AG04450 (cell line): ENCODE results near the gene NEK8. TPM values are rescaled to one million over a fixed set of nuclear protein-coding genes. Genes with fewer than 3 reads are reported as not detected.

Source experiments
- CTCF ChIA-PET: fragments of 300-600, 350-600 bp; formaldehyde crosslinking; extraction: SDS; loops from one replicate; lab custom pipeline; 2022; ENCODE audit warnings: antibody characterized with exemption, inconsistent platforms; lab: Charles Lee
- POLR2A ChIA-PET: fragments of 350-600 bp; formaldehyde crosslinking; extraction: SDS; loops from one replicate; lab custom pipeline; 2021; ENCODE audit warnings: antibody characterized with exemption, inconsistent platforms; lab: Yijun Ruan, JAX
- DNase-seq: peaks from one replicate; pipeline ENCODE4 v3.0.0-alpha.2; 2011; ENCODE audit warnings: low read depth, low spot score
- H3K27ac ChIP-seq: one replicate; pipeline ENCODE4 v1.5.1; 2012; ENCODE audit warnings: low read depth, low read length, control low read depth
- H3K27me3 ChIP-seq: one replicate; pipeline ENCODE4 v1.6.0; 2012; ENCODE audit warnings: low read length; ENCODE audit not compliant: control insufficient read depth, insufficient read depth
- H3K4me3 ChIP-seq: 2 replicates; pipeline ENCODE4 v1.5.1; 2011; ENCODE audit warnings: mild to moderate bottlenecking, low read depth, low read length, control low read depth
- H3K9me3 ChIP-seq: 2 replicates; pipeline ENCODE4 v1.5.1; 2012; ENCODE audit warnings: low read length; ENCODE audit not compliant: control insufficient read depth, insufficient read depth
- CTCF ChIP-seq: IDR thresholded peaks from 2 replicates; pipeline ENCODE4 v1.5.1; 2011; ENCODE audit warnings: low read depth, low read length, control low read depth, inconsistent platforms
- polyA plus RNA-seq: library from polyadenylated mRNA; depleted of rRNA; stranded (reverse); fragments of >200 nt; gene quantifications from 2 replicates; pipeline ENCODE4 v1.2.3, GENCODE V29; 2011

The NEK8 gene
- polyA plus RNA-seq, 1 experiment: 2.5 TPM

GRCh38 chr17:28704219-28704858, 24.2 kb upstream of the NEK8 start:
- H3K9me3 ChIP-seq: no peaks in the 10 kb centered on the region; the same call in 1 of the 2 replicates
- CTCF ChIA-PET: no interaction called here

DNA sequence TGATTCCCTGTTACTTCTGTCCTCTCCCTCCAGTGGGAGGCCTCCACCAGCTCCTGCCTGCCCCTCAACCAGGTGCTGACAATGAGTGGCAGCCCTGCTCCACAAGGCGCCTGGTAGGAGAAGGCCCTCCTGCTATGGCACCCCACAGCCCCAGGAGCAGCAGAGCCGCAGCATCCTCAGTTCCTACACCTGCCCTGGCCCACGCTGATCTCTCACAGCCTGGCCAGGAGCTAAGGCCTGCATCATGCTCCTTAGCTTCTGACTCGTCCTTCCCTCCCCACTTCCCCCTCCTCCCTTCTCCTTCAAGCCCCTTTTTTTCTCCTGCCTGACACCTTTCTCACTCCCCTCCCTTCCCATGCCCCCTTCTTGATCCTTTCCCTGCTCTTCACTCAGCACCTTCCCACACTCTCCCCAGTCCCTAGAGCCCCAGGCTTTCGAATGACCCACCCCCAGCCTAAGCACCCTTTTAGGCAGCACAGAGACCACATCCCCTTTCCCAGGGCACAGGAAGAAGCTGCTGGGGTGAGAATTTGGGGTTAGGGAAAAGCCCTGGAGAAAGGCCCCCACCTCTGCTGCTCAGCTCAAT, 23.4 kb upstream of the NEK8 start:
- no peaks in the 10 kb centered on the region for H3K27me3 ChIP-seq
- TF ChIP-seq CTCF: no peak
- peak overlapping the region; percentile 21 for H3K27ac ChIP-seq
- H3K4me3 ChIP-seq: no peak overlapping the region
- no peak for DNase-seq
- H3K9me3 ChIP-seq: no peaks in the 10 kb centered on the region; the same call in 1 of the 2 replicates
- CTCF ChIA-PET: no interaction called here
- POLR2A ChIA-PET: interaction anchor here (1.0 kb wide), 1 partner anchor 10 kb away, joined by 3 read pairs; no protein-coding TSS in a partner anchor

More at GRCh38 chr17:28704219-28704858, 24.2 kb upstream of the NEK8 start:
- DNase-seq: no peak
- POLR2A ChIA-PET: interaction anchor here (0.6 to 1.0 kb wide), 2 partner anchors 9 to 98 kb away, joined by 3 read pairs; no protein-coding TSS in a partner anchor
- H3K27me3 ChIP-seq: no peaks in the 10 kb centered on the region
- no peak for TF ChIP-seq CTCF
- H3K27ac ChIP-seq: peak overlapping the region; percentile 11
- H3K4me3 ChIP-seq: no peak overlapping the region

DNA sequence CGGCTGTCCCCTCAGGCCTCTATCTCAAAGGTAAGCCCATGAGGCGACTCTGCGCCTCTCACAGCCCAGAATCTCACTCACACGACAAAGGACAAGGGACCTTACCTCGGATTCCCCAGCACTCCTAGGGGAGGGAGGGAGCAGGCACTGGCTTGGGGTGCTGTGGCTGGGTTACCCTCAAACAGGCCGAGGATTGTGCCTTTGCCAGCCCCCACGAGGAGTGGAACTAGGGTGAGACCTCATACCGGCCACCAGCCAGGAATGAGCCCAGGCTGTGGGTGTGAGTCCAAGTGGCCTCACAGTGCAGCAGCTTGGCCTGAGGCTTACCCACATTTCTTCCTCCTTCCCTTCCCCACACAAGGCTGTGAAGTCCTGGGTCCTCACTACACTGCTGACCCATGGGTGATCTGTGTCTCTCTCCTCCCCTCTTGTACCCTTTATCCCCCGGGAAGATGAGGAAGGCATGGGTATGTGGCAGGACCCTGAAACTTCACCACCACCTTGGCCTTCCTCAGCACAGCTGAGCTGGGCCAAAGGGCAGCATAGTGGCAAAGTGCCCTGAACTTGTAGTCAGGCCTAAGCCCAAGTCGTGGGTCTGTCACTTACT, 22.8 kb upstream of the NEK8 start:
- H3K4me3 ChIP-seq: no peak overlapping the region
- ChIA-PET POLR2A (no interaction called here), CTCF (no interaction called here)
- H3K9me3 ChIP-seq: no peaks in the 10 kb centered on the region; the same call in 1 of the 2 replicates
- no peaks in the 10 kb centered on the region for H3K27me3 ChIP-seq
- H3K27ac ChIP-seq: no peak overlapping the region
- no peak for DNase-seq
- TF ChIP-seq CTCF: no peak

- no peaks in the 10 kb centered on the region for H3K9me3 ChIP-seq
- TF ChIP-seq CTCF: no peak
- ChIA-PET CTCF (no interaction called here), POLR2A (no interaction called here)
- no peak for DNase-seq
- no peaks in the 10 kb centered on the region for H3K27me3 ChIP-seq
- no peak overlapping the region for H3K4me3 ChIP-seq
- no peak overlapping the region for H3K27ac ChIP-seq
Measured at GRCh38 chr17:28706471-28707338, 21.9 kb upstream of the NEK8 start.
